GM12892 (cell line): Measurements from ENCODE around the gene LACRT.

ENCODE experiments used
- POLR2A ChIP-seq: IDR thresholded peaks from 2 replicates; pipeline ENCODE4 v1.6.1; 2011; ENCODE audit warnings: low read depth, low read length, control low read depth
- POLR2AphosphoS5 ChIP-seq: IDR thresholded peaks from 2 replicates; pipeline ENCODE4 v1.6.1; 2011; ENCODE audit warnings: low read depth, low read length, control low read depth
- TAF1 ChIP-seq: IDR thresholded peaks from 2 replicates; pipeline ENCODE4 v1.6.1; 2011; ENCODE audit warnings: low read depth, mild to moderate bottlenecking, control low read depth, low read length, borderline replicate concordance

DNA sequence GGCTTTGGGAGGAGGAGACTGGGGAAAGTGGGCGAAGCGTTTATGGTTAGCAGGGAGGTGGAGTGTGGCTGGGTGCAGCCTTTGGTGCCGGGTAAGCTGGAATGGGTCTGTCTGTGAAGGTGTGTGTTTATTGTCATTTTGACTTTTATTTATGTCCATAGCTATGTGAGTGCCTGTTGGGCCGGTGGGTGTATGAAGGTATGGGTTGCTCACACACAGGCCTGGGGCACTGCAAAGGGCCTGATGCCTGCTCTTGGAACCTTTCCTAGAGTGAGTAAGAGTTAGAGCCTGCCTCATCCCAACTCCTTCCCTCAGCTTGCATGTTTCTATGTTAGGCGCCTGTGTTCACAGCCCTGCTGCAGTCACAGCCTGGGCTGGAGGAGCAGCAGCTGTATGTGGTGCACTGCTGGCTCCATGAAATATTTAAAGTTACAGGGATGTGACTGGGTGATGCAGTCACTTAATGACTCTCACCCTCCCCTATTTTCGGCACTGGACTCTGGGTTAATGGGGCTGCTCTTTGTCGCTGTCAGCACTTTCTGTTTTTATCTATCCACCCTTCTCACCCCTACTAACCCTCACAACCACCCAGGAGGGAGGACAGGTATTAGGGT, 43.6 kb downstream of the LACRT start:
- TF ChIP-seq POLR2AphosphoS5 (no peak), POLR2A (no peak), TAF1 (no peak)
